HG02678 (cell line): ENCODE data around the gene TASOR2.
A peak's percentile ranks its signal among the peaks of the same experiment; 100 is the strongest.

Experiments used
- ATAC-seq: cut with Tn5 transposase; IDR thresholded peaks from one replicate; pipeline ENCODE4 v1.9.1; 2021; ENCODE audit warnings: mild to moderate bottlenecking, moderate library complexity; ENCODE audit not compliant: unreplicated experiment

Gene TASOR2

GRCh38 chr10:5684318-5684970 is at the start of gene TASOR2:
Gene TASOR2, plus strand, starts transcription at chr10:5684838. Its CDS starts 35,805 bp downstream, at chr10:5720643.
- peak; percentile 81 for ATAC-seq

GRCh38 chr10:5634918-5635317 is 49.7 kb upstream of the TASOR2 start:
- ATAC-seq: no peak

- no peak for ATAC-seq
Measured at GRCh38 chr10:5638494-5638893, 46.1 kb upstream of the TASOR2 start.

- no peak for ATAC-seq
Measured at GRCh38 chr10:5639066-5639465, 45.6 kb upstream of the TASOR2 start.

GRCh38 chr10:5640036-5640435 is 44.6 kb upstream of the TASOR2 start:
- ATAC-seq: no peak

GRCh38 chr10:5640501-5640900 is 44.1 kb upstream of the TASOR2 start:
- no peak for ATAC-seq

GRCh38 chr10:5641501-5641900 is 43.1 kb upstream of the TASOR2 start:
- ATAC-seq: no peak

- ATAC-seq: no peak
Measured at GRCh38 chr10:5643346-5644067, 41.1 kb upstream of the TASOR2 start.

- ATAC-seq: no peak
Measured at GRCh38 chr10:5644930-5645329, 39.7 kb upstream of the TASOR2 start.

GRCh38 chr10:5645375-5645774 is 39.3 kb upstream of the TASOR2 start:
- ATAC-seq: peak; percentile 52

- no peak for ATAC-seq
Measured at GRCh38 chr10:5645944-5646617, 38.6 kb upstream of the TASOR2 start.

GRCh38 chr10:5647507-5648240 is 37.0 kb upstream of the TASOR2 start:
- no peak for ATAC-seq

- ATAC-seq: no peak
Measured at GRCh38 chr10:5648494-5649457, 35.9 kb upstream of the TASOR2 start.

GRCh38 chr10:5649746-5650145 is 34.9 kb upstream of the TASOR2 start:
- ATAC-seq: no peak

- no peak for ATAC-seq
Measured at GRCh38 chr10:5650664-5651387, 33.8 kb upstream of the TASOR2 start.

- ATAC-seq: no peak
Measured at GRCh38 chr10:5651388-5651764, 33.3 kb upstream of the TASOR2 start.

- no peak for ATAC-seq
Measured at GRCh38 chr10:5652746-5653145, 31.9 kb upstream of the TASOR2 start.

- ATAC-seq: no peak
Measured at GRCh38 chr10:5654218-5654755, 30.4 kb upstream of the TASOR2 start.

- no peak for ATAC-seq
Measured at GRCh38 chr10:5655121-5655520, 29.5 kb upstream of the TASOR2 start.
